ENCODE data around the gene ERFE. TPM values are rescaled to one million over a fixed set of nuclear protein-coding genes. Genes with fewer than 3 reads are reported as not detected.

The ERFE gene
- total RNA-seq, 1 experiment from 2014 or later, result 18.1 TPM

DNA sequence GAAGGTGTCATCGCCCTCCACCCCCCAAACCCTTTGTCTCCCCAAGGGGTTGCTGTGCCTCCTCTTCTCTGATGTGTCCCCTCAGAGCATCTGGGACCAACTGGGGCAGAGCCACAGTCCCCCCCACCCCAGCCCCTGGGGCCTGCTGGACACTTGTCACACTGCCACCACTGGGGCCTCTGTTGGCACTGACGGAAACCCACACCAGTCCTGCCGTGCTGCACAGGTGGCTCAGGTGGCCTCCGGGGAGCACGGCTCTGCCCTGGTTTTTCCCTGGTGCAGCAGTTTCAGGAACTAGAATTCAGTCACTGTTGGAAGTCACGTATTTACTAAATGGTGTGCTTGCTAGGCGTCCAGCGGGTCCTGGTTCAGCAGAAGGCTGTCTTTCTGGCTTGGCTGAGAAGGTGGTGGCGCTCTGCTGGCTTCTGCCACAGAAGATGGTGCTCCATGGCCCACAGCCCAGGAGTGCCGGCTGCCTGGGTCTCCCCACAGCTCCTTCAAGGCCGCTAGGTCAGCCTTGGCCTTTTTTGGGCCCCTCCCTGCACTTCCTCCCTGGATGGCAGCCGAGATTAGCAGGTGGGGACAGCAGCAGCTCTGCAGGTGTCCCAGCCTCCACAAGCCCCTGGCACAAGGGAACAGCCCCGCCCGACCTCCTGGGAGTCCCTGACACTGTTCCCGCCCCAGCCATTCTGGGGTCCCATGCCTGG is 38.9 kb upstream of the ERFE start:
- BruUV-seq (replicated peaks), result no TSS peak
- TF ChIP-seq, protein P1, sequence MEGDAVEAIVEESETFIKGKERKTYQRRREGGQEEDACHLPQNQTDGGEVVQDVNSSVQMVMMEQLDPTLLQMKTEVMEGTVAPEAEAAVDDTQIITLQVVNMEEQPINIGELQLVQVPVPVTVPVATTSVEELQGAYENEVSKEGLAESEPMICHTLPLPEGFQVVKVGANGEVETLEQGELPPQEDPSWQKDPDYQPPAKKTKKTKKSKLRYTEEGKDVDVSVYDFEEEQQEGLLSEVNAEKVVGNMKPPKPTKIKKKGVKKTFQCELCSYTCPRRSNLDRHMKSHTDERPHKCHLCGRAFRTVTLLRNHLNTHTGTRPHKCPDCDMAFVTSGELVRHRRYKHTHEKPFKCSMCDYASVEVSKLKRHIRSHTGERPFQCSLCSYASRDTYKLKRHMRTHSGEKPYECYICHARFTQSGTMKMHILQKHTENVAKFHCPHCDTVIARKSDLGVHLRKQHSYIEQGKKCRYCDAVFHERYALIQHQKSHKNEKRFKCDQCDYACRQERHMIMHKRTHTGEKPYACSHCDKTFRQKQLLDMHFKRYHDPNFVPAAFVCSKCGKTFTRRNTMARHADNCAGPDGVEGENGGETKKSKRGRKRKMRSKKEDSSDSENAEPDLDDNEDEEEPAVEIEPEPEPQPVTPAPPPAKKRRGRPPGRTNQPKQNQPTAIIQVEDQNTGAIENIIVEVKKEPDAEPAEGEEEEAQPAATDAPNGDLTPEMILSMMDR (IDR thresholded peaks at IDR 0.05; ENCODE audit: unreplicated experiment), result no peak
- Mint-ChIP-seq H3K27me3 (ENCODE audit: insufficient read depth, unreplicated experiment) (peaks cover 25% of the 10 kb centered on the region), H3K9me3 (ENCODE audit: unreplicated experiment) (peaks cover 17% of the 10 kb centered on the region), H3K4me1 (ENCODE audit: insufficient read depth, unreplicated experiment) (no peaks in the 10 kb centered on the region), H3K27ac (ENCODE audit: low read depth, unreplicated experiment) (no peak overlapping the region), H3K4me3 (ENCODE audit: unreplicated experiment) (no peak overlapping the region), H3K36me3 (ENCODE audit: insufficient read depth, unreplicated experiment) (no peaks in the 10 kb centered on the region)
- intact Hi-C loops (cut with micrococcal nuclease), result no loop called here
- no peak for DNase-seq (ENCODE audit: unreplicated experiment)
- ChIA-PET CTCF (no interaction called here), POLR2A (no interaction called here)

DNA sequence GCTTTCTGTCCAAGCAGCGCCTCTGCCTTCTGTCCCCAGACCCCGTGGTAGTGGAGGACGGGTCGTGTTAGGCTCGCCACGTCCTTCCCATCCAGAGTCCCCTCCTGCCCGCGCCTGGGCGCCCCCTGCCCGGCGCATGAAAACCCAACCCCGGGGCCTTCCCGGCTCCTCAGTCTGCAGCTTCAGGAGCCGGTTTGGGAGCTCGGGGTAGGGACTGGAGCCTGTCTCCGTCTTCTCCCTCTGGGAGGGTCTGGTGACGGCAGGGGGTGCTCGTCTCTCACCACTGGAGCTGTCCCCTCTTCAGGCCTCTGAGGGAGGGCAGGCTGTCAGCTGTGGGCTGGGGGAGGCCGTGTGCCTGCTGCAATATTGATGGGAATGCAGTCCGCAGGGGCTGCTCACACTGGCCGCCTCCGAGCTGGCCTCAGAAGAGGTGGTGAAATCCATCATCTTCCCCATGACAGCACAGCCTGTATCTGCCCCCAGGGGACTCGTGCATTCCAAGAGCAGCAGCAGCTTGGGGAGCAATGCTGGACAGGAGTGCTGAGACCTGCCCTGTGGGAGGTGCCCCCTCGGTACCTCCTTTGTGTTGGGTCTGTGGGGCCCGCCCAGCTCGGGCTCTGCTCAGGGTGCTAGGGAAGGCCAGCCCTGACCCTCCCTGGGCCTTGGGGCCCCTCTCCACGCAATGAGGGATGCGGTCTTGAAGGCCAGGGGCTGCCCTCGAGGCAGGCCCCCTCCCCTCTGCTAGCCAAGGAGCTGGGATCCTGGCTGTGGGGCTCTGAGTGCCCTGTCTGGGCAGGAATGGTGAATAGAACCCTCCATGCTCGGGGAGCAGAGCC is 38.1 kb upstream of the ERFE start:
- DNase-seq (ENCODE audit: unreplicated experiment), result no peak
- H3K4me3 Mint-ChIP-seq (ENCODE audit: unreplicated experiment), result no peak overlapping the region
- ChIA-PET POLR2A (no interaction called here), CTCF (no interaction called here)
- H3K27ac Mint-ChIP-seq (ENCODE audit: low read depth, unreplicated experiment), result no peak overlapping the region
- peaks cover 17% of the 10 kb centered on the region for H3K9me3 Mint-ChIP-seq (ENCODE audit: unreplicated experiment)
- no peaks in the 10 kb centered on the region for H3K4me1 Mint-ChIP-seq (ENCODE audit: insufficient read depth, unreplicated experiment)
- intact Hi-C loops (cut with micrococcal nuclease), result no loop called here
- TF ChIP-seq, protein P1 (IDR thresholded peaks at IDR 0.05; ENCODE audit: unreplicated experiment), result no peak
- no TSS peak for BruUV-seq (replicated peaks)
- peaks cover 25% of the 10 kb centered on the region for H3K27me3 Mint-ChIP-seq (ENCODE audit: insufficient read depth, unreplicated experiment)
- no peaks in the 10 kb centered on the region for H3K36me3 Mint-ChIP-seq (ENCODE audit: insufficient read depth, unreplicated experiment)

DNA sequence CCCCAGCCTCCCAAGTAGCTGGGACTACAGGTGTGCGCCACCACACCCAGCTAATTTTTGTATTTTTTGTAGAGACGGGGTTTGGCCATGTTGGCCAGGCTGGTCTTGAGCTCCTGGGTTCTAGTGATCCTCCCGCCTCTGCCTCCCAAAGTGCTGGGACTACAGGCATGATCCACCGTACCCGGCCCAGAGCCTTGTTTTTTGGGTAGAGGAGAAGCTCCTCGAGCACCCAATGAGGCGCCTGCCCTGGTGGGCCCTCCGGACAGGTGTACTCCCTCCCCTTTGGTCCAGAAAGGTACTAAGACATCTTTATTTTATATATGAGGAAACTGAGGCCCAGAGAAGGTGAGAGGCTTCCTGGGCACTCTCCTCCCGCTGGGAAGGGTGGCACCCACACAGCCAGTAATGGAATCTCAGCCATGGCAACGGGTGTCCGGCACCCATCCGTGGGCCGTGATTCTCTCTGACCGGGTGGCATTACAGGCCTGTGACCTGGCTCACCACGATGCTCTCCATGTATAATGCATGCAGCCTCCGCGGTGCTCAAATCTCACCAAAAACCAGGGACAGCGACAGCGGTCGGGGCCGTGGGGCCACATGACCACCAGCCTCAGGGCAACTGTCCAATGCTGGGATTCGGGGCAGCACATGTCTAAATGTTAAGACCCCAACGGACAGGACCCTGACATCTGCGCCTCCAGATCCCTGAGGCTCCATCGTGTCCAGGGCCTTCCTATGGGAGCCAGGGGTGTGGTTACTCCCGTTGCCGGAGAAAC is 37.1 kb upstream of the ERFE start:
- H3K4me1 Mint-ChIP-seq (ENCODE audit: insufficient read depth, unreplicated experiment), result no peaks in the 10 kb centered on the region
- ChIA-PET CTCF (no interaction called here), POLR2A (no interaction called here)
- BruUV-seq (replicated peaks), result no TSS peak
- H3K27me3 Mint-ChIP-seq (ENCODE audit: insufficient read depth, unreplicated experiment), result peaks cover 25% of the 10 kb centered on the region
- no peaks in the 10 kb centered on the region for H3K36me3 Mint-ChIP-seq (ENCODE audit: insufficient read depth, unreplicated experiment)
- H3K27ac Mint-ChIP-seq (ENCODE audit: low read depth, unreplicated experiment), result no peak overlapping the region
- H3K9me3 Mint-ChIP-seq (ENCODE audit: unreplicated experiment), result peaks cover 17% of the 10 kb centered on the region
- TF ChIP-seq, protein P1 (IDR thresholded peaks at IDR 0.05; ENCODE audit: unreplicated experiment), result no peak
- intact Hi-C loops (cut with micrococcal nuclease), result no loop called here
- no peak overlapping the region for H3K4me3 Mint-ChIP-seq (ENCODE audit: unreplicated experiment)
- no peak for DNase-seq (ENCODE audit: unreplicated experiment)
